SW 1271 (cell line): Measurements from ENCODE around the gene COPG1.

Experiments used
- DNase-seq, 2 experiments: peaks; one replicate each; lab custom pipeline; 2025; lab: John Stamatoyannopoulos, UW

COPG1 gene

DNA sequence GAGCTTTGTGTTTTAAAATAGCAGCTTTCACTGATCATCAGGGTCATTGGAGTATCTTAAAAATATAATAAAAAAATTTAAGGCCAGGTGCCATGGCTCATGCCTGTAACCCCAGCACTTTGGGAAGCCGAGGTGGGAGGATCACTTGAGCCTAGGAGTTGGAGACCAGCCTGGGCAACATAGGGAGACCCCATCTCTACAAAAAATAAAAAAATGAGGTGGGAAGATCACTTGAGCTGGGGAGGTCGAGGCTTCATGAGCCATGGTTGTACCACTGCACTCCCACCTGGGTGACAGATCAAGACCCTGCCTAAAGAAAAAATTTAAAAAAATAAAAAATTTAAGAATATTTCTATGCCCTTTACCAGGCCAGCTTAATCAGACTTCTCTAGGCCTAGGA, 30.8 kb downstream of the COPG1 start:
- no peak for DNase-seq

DNA sequence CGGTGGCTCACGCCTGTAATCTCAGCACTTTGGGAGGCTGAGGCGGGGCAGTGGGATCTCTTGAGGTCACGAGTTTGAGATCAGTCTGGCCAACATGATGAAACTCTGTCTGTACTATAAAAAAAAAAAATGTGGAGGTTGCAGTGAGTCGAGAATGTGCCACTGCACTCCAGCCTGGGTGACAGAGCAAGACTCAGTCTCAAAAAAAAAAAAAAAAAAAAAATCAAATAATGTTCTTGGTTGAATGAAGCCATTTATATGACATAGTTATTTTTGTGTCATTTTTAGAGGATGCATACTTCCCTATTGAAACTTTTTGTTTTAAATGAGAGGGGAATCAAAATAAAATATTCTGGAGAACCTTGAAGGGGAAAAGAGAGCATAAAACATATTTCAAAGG, 32.3 kb downstream of the COPG1 start:
- no peak for DNase-seq

DNA sequence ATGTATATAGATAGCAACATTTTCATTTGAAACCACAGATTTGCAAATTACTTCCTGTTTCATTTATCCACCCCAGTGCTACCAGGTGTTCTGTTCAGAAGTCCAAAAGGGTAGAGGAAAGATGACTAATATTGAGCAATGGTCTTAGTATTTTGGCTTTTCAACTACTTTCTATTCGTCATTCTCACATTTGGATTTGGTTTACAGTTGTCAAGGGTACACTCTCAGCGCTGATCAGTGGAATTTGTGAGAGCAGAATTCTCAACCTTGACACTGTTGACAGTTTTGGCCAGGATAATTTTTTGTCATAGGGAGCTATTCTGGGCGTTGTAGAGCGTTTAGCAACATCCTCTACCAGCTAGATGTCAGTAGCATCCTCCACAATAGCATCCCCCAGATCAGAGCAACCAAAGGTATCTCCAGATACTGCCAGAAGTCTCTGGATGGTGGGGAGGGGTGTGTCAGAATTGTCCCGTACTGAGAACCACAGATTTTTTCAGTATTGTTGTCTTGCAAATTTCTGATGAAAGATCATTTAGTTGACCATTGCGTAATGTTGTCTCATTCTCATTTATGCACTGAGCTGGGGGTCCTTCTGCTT, 33.4 kb downstream of the COPG1 start:
- DNase-seq, result no peak

DNA sequence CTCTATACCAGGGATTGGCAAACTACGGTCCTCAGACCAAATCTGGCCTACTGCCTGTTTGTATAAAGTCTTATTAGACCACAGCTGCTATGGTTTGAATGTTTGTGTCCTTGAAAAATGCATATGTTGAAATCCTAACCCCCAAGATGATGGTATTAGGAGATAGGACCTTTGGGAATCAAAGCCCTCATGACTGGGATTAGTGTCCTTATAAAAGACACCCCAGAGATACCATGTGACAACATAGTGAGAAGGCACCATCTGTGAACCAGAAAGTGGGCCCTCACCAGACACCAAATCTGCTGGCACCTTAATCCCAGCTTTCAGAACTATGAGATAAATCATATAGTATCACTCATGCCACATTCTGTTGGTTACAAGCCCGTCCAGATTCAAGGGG, 36.7 kb downstream of the COPG1 start:
- no peak for DNase-seq

DNA sequence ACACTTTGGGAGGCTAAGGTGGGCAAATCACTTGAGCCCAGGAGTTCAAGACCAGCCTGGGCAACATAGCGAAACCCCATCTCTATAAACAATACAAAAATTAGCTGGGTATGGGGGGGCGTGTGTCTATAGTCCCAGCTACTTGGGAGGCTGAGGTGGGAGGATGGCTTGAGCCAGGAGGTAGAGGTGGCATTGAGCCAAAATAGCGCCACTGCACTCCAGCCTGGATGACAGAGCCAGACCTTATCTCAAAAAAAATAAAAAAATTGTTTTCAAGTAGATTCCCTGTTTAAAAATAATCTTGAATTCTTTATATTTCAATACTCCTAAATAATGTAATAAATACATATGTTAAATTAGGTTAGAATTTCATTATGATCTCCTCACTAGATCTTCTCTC, 39.0 kb downstream of the COPG1 start:
- no peak for DNase-seq

DNA sequence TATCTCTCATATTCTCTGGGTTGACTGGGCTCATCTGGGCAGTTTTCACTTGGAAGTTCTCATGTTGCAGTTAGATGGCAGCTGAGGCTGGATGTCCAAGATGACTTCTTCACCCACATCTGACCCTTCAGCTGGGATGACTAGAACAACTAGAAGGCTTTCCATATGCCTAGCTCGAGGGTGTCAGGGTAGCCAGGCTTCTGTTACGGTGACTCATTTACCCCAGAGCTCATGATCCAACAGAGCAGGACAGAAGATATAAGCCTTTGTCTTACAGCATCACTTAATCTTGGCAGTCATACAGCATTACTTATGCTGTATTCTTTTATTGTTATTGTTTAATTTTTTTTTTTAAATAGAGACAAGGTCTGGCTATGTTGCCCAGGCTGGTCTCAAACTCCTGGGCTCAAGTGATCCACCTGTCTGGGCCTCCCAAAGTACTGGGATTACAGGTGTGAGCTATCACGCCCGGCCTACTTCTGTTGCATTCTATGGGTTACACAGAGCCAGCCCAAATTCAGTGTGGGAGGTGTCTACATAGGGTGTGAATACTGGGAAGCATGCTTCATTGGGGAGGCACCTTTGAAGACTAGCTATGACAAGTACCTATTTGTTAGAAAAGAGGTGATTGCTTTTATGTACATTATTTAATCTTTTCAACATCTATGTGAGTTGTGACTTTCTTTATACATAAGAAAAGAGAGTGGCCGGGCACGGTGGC, 40.0 kb downstream of the COPG1 start:
- no peak for DNase-seq

DNA sequence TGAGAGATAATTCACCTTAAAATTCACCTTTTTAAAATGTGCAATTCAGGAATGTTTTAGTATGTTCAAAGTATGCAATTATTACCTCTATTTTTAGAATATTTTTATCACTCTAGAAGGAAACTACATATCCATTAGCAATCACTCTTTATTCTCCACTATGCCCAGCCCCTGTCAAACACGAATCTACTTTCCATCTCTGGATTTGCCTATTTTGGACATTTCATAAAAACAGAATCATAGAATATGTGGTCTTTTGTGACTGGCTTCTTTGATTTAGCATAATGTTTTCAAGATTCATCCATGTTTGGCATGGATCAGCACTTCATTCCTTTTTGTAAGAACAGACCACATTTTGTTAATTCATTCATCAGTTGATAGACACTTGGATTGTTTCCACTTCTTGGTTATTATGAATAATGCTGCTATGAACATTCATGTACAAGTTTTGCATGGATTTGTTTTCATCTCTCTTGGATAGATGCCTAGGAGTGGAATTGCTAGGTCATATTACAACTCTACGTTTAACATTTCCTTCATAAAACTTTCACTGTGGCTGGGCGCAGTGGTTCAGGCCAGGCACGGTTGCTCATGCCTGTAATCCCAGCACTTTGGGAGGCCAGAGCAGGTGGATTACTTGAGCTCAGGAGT, 42.0 kb downstream of the COPG1 start:
- no peak for DNase-seq

DNA sequence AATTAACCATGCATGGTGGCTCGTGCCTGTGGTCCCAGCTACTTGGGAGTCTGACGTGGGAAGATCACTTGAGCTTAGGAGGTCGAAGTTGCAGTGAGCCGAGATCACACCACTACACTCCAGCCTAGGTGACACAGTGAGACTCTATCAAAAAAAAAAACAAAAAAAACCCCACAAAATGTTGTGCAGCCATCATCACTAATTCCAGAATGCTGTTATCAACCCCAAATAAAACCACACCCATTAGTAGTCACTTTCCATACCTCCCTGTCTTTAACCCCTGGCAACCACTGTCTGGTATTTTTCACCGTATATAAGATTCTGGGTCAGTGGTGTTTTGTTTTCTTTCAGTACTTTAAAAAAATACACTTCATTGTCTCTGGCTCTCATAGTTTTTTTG, 45.9 kb downstream of the COPG1 start:
- no peak for DNase-seq

DNA sequence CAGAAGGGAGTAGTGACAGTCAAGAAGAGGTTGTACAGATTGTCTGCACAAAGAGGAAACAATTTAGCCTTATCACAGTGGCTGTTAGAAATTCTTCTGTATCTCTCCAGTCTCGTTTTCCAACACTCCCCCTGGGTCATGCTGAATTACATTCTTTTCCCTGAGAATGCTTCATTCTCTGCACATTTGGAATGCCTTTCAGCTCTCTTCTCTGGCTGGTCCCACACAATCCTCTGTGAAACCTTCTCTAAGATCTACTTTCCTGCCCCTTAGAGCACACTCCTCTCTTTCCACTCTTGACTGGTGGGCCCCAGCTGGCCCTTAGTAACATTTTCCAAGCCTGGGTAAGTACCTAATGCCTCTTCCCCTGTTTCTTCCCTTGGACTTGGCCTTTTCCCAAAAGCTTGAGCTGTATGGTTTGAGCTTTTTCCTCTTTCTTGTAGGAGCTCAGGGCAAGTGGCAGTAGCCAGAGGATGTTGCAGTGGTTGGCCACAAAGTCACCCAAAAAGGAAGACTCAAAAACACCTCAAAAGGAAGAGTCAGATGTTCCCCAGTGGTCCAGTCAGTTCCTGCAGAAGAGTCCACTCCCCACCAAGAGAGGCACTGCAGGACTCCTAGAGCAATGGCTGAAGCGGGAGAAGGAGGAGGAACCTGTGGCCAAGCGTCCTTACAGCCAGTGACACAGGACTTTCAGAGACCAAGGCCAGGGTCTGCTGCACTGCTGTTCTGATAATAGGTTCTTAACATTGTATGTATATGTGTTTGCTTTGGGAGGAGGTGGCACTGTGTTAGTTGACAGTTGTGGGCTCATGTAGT, 54.9 kb downstream of the COPG1 start:
- no peak for DNase-seq

DNA sequence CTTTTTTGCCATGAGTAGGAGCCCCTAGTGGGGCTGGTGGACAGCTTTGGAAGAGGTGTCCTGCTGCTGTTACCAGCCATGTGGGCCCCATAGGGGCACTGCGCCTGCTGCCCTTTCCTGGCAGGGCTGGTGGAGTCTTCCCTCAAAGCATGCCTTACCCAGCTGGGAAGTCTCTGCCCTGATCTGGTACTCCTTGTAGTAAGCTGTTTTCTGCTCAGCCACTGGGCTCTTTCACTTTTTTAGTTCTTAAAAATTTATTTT, 55.5 kb downstream of the COPG1 start:
- DNase-seq, result no peak

DNA sequence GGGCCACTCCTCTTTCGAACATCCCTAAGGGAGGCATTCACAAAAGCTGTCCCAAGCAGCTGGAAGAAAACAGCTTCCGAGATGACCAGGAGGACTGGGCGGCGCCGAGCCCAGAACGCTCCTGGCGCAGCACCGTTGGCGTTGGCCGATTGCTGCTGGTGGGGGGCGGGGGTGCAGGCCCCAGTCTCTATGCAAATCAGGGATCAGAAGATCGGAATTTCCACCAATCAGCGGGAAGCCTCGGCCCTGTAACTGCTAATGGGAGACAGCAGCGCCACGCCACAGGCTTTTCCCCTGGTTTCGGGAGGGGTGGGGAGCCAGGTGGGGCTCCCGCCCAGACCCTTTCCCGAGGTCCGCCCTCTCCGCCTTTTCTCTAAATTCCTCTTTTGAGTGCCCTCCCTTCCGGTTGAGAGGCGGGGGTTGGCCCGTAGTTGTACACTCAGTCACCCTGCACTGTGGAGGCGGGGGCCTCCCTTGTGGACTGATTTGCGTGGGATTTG, 56.2 kb downstream of the COPG1 start:
- no peak for DNase-seq

DNA sequence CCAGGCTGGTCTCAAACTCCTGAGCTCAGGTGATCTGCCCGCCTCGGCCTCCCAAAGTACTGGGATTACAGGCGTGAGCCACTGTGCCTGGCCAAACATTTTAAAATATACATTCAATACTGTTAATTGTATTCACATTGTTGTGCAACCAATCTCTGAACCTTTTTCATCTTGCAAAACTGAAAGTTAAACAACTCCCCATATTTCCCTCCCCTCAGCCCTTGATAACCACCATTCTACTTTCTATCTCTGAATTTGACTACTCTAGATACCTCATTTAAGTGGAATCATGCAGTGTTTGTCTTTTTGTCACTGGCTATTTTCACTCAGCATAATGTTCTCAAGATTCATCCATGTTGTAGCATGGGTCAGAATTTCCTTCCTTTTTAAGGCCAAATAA, 59.2 kb downstream of the COPG1 start:
- no peak for DNase-seq

DNA sequence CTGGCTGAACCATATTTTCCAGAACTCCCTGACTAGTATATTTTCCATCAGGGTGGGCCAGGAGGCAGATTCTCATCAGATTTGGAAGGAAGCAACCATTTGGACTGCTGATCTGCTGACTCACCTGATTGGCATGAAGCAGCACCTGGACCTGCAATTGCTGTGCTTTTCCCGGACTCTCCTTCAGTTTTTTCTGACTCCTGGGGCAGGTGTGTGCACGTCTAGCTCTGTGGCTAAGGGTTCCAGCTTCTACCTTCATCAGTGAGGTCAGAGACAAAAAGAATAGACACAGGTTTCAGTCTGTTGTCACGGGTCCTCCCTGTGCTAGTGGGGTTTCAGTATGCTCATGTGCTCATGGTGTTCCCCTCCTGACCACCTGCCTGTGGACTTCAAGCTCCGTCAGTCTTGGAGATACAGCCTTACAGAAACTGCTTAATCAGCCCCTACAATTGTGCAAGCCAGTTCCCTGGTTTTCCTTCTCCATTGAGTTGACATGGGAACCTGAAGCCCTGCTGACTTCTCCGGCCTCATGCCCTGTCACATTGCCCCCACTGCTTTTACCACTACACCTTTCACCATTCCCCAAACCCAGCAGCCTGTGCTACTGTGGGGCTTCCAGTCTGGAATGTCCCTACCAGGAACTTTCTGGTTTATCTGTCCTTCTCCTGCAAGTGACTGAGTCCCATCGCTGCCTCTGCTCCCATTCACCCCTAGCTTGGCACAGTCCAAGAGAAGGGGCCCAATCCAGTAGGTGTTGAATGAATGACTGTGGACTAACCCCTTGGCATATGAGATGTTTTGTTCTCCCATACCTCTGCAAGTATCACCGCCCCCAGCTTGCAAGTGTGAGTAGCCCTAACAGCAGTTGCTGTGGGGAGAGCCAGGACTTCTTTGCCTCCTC, 61.0 kb downstream of the COPG1 start:
- no peak for DNase-seq

DNA sequence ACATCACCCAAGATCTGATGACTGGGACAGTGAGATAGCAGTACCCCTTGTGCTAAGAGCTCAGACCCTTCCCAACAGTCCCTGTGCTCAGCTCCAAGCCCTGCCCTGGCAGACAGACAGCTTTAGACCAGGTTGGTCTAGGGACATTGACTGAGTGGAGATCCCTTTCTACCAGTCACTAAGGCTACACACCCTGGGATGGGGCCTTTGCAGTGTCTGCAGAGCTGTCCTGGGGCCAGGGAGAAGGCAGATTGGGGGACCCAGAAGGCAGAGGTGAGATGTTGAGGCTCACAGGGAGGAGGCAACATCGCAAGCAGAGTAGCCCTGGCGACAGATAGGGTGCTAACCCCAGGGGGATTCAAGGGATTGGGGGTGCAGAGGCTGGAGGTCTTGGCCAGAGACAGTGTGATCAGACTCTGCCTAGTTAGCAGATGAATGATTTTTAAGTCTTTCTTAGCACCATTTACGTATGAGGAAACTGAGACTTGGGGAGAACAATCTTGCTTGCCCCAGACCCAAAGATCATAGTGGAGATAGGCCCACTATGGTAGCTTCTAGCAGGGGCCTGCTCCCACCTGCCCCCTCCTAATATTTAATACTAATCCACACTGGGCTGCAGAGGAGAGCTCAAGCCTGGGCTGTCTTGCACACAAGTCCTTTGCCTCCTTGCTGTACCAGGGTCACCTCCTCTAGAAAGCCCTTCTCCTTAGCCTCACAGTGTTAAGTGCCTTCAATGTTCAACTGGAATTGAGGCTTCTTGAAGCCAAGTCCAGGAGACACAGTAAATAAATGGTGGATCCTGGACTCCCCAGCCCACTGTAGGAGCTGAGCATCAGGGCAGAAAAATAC, 61.9 kb downstream of the COPG1 start:
- no peak for DNase-seq

DNA sequence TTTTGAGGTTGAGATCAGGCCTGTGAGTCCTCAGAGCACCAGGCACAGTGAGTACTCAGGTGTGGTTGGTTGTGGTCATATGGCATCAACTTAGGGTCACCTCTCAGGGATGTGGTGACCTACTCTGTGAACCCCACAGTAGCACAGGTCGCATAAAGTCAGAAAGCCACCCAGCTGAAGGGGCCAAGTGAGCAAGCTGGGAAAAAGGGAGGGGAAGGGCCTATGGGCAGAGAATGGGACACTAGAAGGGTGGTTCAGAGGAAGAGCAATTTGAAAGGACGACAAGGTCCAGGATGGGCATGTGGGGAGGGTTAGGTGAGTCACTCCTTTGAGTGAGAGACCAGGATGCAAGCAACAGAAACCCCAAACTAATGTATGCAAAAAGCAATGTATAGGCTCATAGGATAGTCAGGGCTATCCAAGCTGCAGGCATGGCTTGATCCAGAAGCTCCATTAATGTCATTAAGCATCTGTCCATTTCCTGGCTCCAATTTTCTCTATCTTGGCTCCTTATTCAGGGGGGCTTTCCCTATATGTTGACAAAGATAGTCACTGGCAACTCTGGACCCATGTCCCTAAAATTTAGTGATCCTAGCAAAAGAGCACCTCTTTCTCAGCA, 62.7 kb downstream of the COPG1 start:
- DNase-seq, result no peak

DNA sequence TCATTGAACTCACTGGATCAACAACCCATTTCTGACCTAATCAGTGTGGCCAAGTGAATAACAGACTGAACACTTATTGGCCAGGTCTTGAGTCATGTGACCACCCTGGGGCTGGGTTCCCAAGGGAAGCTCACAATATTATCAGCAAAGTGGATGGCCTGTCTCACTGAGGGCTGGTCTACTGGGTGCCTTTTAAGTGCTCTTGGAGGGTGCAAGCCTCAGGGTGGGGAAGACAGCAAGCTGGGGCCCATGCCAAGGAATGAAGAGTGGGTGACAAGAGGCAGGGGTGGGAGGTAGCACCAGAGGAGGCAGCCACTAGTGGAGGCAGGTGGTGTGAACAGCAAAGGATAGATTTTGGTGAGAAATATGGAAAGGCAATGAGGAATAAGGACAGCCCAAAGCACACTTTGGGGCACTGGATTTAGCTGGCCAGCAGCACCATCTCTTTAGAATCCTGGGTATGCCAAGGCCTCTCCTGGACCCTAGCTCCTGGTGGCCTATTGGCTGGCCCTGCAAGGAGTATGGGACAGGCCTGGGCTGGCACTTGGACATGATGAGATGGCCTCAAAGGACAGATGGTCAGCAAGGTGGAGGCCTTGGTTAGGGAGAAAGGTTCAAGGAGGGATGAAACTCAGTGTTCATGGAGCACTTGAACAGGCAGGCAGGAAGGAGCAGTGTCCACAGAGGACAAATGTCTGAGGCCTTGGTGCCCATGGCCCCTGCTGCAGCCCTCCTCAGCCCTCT, 63.4 kb downstream of the COPG1 start:
- no peak for DNase-seq

DNA sequence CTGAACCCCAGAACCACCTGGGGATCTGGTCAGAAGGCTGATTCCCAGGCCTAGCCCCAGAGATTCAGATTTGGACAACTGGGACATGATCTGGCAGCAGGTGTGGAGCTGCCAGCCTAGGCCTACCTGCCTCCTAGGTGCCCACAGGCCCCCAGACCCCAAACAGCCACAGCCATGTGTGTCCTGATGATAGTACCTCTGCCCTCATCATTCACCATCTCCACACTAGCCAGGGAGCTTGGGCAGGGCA, 63.9 kb downstream of the COPG1 start:
- DNase-seq, result no peak

DNA sequence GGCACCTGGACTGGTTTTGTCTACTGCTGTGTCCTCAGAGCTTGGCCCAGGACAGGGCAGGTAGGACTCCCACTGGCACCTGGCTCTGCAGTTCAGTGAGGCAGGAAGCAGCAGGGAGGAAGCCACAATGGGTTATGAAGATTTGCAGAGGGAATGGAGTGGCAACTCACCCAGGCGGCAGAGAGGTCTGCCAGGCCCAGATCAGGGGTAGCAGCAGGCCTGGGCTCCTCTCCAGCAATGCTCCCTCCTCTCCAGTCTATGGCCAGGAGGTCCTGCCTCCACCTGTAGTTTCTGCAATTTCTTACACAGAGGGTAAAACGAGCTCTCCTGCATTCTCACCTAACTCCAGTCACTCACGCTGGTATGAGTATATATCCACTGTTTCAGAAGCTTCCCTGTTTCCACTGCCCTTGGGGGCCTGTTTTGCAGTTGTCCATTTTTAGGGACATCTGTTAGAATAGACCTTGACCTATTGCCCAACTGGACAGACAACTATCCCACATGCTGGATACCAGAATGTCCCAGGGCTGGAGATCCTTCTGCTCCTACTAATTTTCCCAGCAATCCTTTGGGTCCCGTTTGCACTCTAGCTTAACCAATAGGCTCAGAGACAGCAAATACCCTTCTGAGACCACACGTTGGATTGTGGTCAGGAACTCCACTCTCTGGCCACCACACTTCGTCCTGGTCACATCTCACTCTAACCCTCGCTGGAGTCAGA, 64.4 kb downstream of the COPG1 start:
- DNase-seq, result peak in 1 of 2 experiments; percentile 19
